Measurements from ENCODE around the gene CDK18. TPM values are rescaled to one million over a fixed set of nuclear protein-coding genes. Genes with fewer than 3 reads are reported as not detected.
A peak's percentile ranks its signal among the peaks of the same experiment; 100 is the strongest.

CDK18 gene
- total RNA-seq, 1 experiment from 2014 or later = 38.5 TPM

- H4K8ac ChIP-seq (replicated peaks; ENCODE audit: insufficient read length, low read depth, low read length) = no peak overlapping the region
- Mint-ChIP-seq H3K4me1 (peaks cover 38 to 50% of the 10 kb centered on the region in 2 experiments), H3K4me3 (no peak overlapping the region), H3K27ac (peak overlapping the region in 1 of 3 experiments; percentile 94; a peak in 1 of 7 replicates), H3K36me3 (ENCODE audit: insufficient read depth in 1 of 3, low read depth in 3 of 3) (no peaks in the 10 kb centered on the region), H3K27me3 (ENCODE audit: low read depth) (peaks cover 18% of the 10 kb centered on the region), H3K9me3 (no peaks in the 10 kb centered on the region; a peak in 2 of 5 replicates)
- H3K9ac ChIP-seq (ENCODE audit: extremely low read depth, insufficient read length, low read length) = no peak overlapping the region
- no peaks in the 10 kb centered on the region for H3K23me2 ChIP-seq (ENCODE audit: insufficient read length, low read depth, low read length, poor library complexity, severe bottlenecking)
- H3K9me3 ChIP-seq (ENCODE audit: control insufficient read depth, low read depth, low read length) = no peaks in the 10 kb centered on the region
- peaks cover 4% of the 10 kb centered on the region; the same call in 1 of the 2 replicates for H3K4me1 ChIP-seq (ENCODE audit: insufficient read depth, low read length)
- no peak for DNase-seq
- no peak overlapping the region for H3K14ac ChIP-seq (ENCODE audit: insufficient read depth, low read length)
- no peaks in the 10 kb centered on the region for H4K20me1 ChIP-seq (ENCODE audit: control insufficient read depth, insufficient read depth, insufficient read length)
- no peak overlapping the region for H2BK120ac ChIP-seq (ENCODE audit: low read depth, low read length, poor library complexity, severe bottlenecking)
- H2AK5ac ChIP-seq (ENCODE audit: insufficient read length, low read length) = no peak overlapping the region
- no peak for TF ChIP-seq CTCF (conservative IDR thresholded peaks at IDR 0.05)
- H4K91ac ChIP-seq (ENCODE audit: insufficient read length, low read depth, low read length) = no peak overlapping the region
- no CpG with 5 or more reads among the region's 4 CpGs for WGBS (ENCODE audit: extremely low coverage, insufficient read length, low lambda C conversion rate)
- no peak overlapping the region for H2BK12ac ChIP-seq (ENCODE audit: insufficient read length, low read depth, low read length)
- no peak overlapping the region for H3K27ac ChIP-seq (ENCODE audit: insufficient read length, low read depth, low read length)
- H3K4me2 ChIP-seq (ENCODE audit: insufficient read depth, insufficient read length, low read length) = no peak overlapping the region
- no peak overlapping the region for H2AFZ ChIP-seq (ENCODE audit: low read length)
- no peak overlapping the region for H2BK5ac ChIP-seq (ENCODE audit: insufficient read length, low read length)
- H3T11ph ChIP-seq (ENCODE audit: low read length) = no peak overlapping the region
- H3K56ac ChIP-seq (ENCODE audit: insufficient read length, low read depth, low read length) = no peak overlapping the region
- no peak overlapping the region for H3K23ac ChIP-seq (ENCODE audit: insufficient read length, low read depth, low read length)
- H3K18ac ChIP-seq (ENCODE audit: insufficient read length, low read depth, low read length) = no peak overlapping the region
- no peaks in the 10 kb centered on the region for H3K79me2 ChIP-seq (ENCODE audit: insufficient read depth, low read length)
- no peaks in the 10 kb centered on the region for H3K79me1 ChIP-seq (ENCODE audit: insufficient read depth, low read depth, low read length, poor library complexity, severe bottlenecking)
- H2BK20ac ChIP-seq (ENCODE audit: low read depth, low read length, poor library complexity, severe bottlenecking) = no peak overlapping the region
- H2BK15ac ChIP-seq (ENCODE audit: low read depth, low read length) = no peak overlapping the region
- H3K27me3 ChIP-seq (ENCODE audit: insufficient read depth, low read length) = no peaks in the 10 kb centered on the region; the same call in 1 of the 2 replicates
- no peak overlapping the region for H3K4ac ChIP-seq (ENCODE audit: low read depth, low read length)
- no peak overlapping the region for H4K5ac ChIP-seq (ENCODE audit: insufficient read length, low read depth, low read length)
These were observed 12.7 kb upstream of the CDK18 start for GRCh38 chr1:205491794-205492193.
